GM19035 (cell line): ENCODE data around the gene TTLL9.
"Not testable (repeated sequence)": the region's sequence is repeated elsewhere in the genome, so short reads cannot be mapped to it uniquely, and the experiment has no call there.

Experiments
- ATAC-seq: cut with Tn5 transposase; IDR thresholded peaks from one replicate; pipeline ENCODE4 v1.9.1; 2021; ENCODE audit not compliant: unreplicated experiment

TTLL9 gene

GRCh38 chr20:31916708-31917107, 46.3 kb downstream of the TTLL9 start:
- no peak for ATAC-seq

DNA sequence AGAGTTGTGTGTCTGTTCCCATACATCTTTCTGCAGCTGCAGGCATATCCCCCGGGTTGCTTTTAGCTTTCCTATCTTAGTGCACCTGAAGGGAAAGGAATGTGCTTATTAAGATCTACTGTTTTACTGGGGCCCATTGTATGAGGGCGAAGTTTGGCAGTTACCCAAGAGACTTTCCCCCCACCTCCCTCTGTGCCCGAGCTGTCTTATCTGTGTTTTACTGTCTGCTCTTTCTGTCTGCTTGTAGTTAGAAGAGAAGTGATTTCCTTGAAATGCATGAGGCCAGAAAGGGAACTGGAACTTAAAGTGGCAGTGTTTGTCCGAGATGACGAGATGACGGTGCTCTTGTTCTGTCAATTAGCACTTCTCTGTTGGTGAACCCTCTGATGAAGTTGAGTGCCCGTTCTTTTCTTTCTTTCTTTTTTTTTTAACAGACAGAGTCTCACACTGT, 47.6 kb downstream of the TTLL9 start:
- not testable (repeated sequence) for ATAC-seq

DNA sequence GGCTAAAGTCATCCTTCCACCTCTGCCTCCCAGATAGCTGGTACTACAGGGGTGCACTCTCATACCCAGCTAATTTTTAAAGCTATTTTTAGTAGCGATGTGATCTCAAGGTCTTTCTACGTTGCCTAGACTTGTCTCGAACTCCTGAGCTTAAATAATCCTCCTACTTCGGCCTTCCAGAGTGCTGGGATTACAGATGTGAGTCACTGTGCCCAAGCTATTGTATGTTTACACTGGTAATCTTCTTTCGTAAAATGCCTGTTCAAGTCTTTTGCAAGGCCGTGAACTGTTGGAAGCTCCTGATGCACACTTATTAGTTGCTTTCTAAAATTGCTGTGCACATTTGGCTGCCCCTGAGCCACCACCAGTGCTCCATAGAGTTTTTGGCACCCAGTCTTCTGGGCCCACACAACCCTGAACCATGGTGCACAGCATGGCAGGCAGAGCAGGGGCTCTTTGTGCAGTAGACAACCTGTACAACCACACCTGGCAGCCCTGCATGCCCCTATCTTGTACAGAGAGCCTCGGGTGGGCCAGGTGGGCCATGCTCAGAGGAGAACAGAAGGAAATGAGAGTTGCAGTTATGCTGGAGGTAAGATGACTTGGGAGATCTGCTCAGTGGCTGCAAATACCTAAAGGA, 48.2 kb downstream of the TTLL9 start:
- ATAC-seq: no peak

DNA sequence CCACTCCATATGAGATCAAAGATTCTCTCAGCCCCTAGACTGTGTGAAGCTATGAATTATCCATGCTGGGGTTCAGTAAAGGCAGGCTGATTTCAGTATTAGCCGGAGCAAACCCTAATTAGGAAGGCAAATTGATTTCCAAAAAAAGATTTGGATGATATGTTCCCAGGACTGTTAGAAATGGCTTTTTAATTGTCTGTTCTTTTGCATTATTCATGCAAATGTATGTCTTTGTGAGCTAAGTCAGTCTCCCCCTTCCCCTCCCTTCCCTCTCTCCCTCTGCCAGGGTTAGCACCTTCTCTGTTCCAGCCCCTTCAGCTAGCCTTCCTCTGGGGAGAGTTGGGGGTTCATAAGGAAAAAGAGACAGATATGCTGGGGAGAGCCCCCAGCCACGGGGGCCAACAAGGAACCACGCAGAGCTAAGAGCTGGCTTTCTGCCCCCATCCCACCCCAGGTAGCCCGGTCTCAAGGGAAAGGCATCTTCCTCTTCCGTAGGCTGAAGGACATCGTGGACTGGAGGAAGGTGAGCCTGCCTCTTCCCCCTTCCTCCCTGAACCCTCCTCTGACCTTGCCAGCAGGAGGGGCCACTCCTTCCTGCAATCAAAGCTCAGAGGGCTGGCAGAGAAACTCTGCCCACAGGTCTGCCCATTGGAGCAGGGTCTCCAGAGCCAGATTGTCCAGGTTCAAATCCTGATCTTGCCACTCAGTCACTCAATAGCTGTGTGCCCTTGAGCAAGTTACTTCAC, 49.1 kb downstream of the TTLL9 start:
- ATAC-seq: no peak

DNA sequence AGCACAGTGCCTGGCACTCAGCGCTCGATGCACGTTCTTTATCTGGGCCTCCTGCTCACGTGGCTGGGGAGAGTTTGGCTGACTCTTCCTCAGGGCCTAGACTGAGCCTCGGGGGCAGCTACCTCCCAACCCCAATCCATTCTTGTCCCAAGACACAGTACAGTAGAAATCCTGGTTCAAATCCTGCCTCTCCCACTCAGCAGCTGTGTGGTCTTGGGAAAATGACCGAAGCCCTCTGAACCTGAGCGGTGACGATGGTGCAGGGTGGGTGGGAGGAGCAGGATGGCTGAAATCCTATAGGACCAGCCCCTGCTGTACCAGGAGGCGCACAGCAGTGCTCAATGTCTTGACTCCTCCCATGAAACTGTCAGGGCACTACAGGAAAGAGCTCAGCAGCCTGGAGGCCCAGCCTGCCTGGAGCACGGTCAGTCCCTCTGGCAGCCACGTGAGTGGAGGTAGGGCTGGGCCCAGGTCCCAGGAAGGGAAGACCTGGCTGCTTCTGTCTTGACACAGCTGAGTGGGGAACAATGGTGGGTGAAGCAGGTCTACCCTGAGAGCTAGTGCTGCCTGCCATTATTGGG, 49.9 kb downstream of the TTLL9 start:
- ATAC-seq: no peak

DNA sequence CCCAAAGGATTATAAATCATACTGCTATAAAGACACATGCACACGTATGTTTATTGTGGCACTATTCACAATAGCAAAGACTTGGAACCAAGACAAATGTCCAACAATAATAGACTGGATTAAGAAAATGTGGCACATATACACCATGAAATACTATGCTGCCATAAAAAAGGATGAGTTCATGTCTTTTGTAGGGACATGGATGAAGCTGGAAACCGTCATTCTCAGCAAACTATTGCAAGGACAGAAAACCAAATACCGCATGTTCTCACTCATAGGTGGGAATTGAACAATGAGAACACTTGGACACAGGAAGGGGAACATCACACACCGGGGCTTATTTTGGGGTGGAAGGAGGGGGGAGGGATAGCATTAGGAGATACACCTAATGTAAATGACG, 51.0 kb downstream of the TTLL9 start:
- not testable (repeated sequence) for ATAC-seq

DNA sequence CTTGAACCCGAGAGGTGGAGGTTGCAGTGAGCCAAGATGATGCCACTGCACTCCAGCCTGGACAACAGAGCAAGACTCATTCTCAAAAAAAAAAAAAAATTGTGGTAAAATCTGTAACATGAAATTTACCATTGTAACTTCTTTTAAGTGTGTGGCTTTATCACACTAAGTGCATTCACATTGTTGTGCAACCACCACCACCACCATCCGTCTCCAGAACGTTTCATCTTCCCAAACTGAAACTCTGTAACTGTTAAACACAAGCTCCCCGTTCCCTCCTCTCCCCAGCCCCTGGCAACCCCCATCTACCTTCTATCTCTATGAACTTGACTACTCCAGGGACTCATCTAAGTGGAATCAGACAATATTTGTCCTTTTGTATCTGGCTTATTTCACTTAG, 51.7 kb downstream of the TTLL9 start:
- ATAC-seq: no peak

GRCh38 chr20:31922588-31922987, 52.2 kb downstream of the TTLL9 start:
- ATAC-seq: no peak

GRCh38 chr20:31923388-31924331, 53.2 kb downstream of the TTLL9 start:
- ATAC-seq: no peak

DNA sequence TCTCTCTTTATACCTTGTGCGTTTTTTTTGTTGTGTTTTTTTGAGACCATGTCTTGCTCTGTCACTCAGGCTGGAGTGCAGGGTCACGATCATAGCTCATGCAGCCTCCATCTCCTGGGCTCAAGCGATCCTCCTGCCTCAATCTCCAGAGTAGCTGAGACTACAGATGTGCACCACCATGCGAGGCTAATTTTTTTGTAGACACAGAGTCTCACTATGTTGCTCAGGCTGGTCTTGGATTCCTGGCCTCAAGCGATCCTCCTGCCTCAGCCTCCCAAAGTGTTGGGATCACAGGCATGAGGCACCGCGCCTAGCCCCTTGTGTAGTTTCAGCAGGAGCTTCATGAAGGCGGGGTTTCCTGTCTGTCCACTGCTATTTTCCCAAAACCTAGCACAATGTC, 54.1 kb downstream of the TTLL9 start:
- no peak for ATAC-seq

- no peak for ATAC-seq
Observed at GRCh38 chr20:31925631-31926030, 55.2 kb downstream of the TTLL9 start.

DNA sequence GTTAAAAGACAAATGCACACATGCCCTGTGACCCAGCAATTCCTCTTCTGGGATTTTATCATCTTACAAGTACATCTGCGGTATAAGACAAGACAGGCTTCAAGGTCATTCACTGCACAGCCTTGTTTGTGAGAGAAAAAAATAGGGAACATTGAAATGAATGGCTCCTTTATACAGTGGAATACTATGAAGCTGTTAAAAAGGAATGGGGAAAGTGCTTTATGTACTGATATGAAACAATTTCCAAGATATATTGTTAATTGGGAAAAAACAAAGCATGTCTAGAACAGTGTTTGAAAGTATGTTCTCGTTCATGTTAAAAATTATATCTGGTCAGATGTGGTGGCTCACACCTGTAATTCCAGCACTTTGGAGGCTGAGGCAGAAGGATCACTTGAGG, 56.1 kb downstream of the TTLL9 start:
- ATAC-seq: no peak

DNA sequence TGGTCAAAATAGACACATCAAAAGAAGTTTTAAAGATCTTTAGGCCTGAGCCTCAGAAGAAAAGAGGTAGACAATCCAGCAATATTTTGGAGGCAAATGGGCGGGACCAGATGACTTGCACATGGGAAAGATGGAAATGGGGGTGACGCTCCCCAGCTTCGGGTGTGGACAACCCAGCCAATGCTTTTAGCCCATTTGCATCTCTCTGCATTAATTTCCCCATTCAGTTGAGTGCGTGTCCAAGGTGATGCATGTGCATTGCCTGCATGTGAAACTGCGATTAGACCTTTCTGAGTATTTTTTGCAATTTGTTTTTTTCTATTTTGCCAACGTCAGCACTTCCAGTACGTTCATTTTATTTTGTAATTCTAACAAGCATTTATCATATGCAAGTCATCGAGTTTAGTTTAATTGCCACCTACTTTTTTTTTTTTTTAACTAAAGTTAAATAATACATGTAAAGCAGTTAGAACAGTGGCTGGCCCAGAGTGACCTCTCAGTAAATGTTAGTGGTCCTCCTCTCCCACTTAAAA, 57.3 kb downstream of the TTLL9 start:
- no peak for ATAC-seq

DNA sequence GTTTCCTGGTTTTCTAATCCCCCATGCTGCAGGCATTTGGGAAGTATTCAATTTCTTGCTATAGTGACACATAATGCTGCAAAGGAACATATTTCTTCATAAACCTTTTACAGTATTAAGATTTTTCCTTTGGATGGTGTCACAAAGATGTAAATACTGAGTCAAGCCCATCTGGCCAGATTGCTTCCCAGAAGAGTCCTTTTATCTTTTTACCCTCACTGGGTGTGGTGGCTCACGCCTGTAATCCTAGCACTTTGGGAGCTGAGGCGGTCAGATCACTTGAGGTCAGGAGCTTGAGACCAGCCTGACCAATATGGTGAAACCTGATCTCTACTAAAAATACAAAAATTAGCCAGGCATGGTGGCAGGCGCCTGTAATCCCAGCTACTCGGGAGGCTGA, 59.2 kb downstream of the TTLL9 start:
- not testable (repeated sequence) for ATAC-seq

DNA sequence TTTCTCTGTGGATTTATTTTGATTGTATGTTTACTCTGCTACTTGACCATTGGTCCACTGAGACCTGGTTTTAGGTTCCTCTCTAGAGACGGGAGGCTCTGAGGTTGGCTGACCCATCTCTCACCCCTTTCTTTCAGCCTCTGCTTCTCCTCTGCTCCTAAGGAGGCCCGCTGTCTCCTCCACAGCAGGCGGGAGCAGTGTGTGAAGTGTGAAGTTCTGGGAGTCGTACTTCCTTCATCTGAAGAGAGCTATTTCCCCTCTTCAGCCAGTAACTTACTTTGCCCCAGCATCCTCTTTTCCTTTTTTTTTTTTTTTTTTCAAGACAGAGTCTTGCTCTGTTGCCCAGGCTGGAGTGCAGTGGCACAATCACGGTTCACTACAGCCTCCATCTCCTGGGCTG, 60.3 kb downstream of the TTLL9 start:
- no peak for ATAC-seq

- no peak for ATAC-seq
Observed at GRCh38 chr20:31933698-31934097, 63.3 kb downstream of the TTLL9 start.

DNA sequence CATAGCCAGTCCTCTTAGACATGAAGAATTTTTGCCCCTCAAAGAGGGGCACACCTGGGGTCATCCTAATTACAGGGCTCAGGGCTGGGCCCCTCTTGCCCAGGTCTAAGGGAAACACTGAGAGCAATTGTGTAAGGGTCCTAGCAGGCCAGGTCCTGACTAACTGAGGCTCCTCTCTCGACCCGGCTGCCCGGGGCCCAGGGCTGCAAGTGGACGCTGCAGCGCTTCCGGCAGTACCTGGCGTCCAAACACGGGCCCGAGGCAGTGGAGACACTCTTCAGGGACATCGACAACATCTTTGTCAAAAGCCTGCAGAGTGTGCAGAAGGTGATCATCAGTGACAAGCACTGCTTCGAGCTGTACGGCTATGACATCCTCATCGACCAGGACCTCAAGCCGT, 64.1 kb downstream of the TTLL9 start:
- no peak for ATAC-seq

- no peak for ATAC-seq
Observed at GRCh38 chr20:31934968-31935764, 64.7 kb downstream of the TTLL9 start.

DNA sequence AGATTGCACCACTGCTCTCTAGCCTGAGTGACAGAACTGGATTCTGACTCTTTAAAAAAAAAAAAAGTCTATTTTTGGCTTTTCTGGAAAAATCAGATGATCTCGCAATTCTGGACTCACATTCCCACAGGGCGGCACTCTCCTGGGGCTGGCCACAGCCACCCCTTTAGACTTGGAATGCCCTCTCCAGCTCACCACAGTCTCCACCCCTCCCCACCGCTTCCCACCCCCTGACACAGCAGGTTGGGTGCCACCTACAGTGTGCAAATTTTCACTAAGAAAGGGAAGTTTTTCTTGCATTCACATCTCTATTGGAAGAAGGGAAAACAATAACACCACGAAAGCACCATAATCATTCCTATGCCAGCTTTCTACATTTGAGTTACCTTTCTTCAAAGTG, 66.0 kb downstream of the TTLL9 start:
- ATAC-seq: no peak

GRCh38 chr20:31937820-31938219, 67.4 kb downstream of the TTLL9 start:
- no peak for ATAC-seq
